Pons (tissue), 1 donor: Measurements from ENCODE around the gene RHOBTB1.
"Not testable (repeated sequence)": the region's sequence is repeated elsewhere in the genome, so short reads cannot be mapped to it uniquely, and the experiment has no call there.

Source experiments
- DNase-seq: peaks from one replicate; pipeline ENCODE4 v3.0.0-alpha.2; 2016; ENCODE audit warnings: low spot score

The RHOBTB1 gene

GRCh38 chr10:60944058-60944909 lies at the start of gene RHOBTB1:
TSS of gene RHOBTB1 (minus strand) at chr10:60944185. CDS start at chr10:60911542, 32,643 bp downstream.
- DNase-seq = peak; percentile 86

- DNase-seq = no peak
Measured at GRCh38 chr10:60992636-60993035, 48.7 kb upstream of the RHOBTB1 start.

- no peak for DNase-seq
Measured at GRCh38 chr10:60990663-60991062, 46.7 kb upstream of the RHOBTB1 start.

- no peak for DNase-seq
Measured at GRCh38 chr10:60989400-60989876, 45.5 kb upstream of the RHOBTB1 start.

GRCh38 chr10:60986791-60987190 lies 42.8 kb upstream of the RHOBTB1 start:
- no peak for DNase-seq

- no peak for DNase-seq
Measured at GRCh38 chr10:60985951-60986350, 42.0 kb upstream of the RHOBTB1 start.

GRCh38 chr10:60980997-60981396 lies 37.0 kb upstream of the RHOBTB1 start:
- no peak for DNase-seq

- DNase-seq = no peak
Measured at GRCh38 chr10:60979667-60980104, 35.7 kb upstream of the RHOBTB1 start.

GRCh38 chr10:60978287-60979115 lies 34.5 kb upstream of the RHOBTB1 start:
- DNase-seq = peak; percentile 92

GRCh38 chr10:60977161-60978122 lies 33.5 kb upstream of the RHOBTB1 start:
- DNase-seq = no peak

- DNase-seq = no peak
Measured at GRCh38 chr10:60976687-60977086, 32.7 kb upstream of the RHOBTB1 start.

GRCh38 chr10:60975716-60976115 lies 31.7 kb upstream of the RHOBTB1 start:
- peak; percentile 65 for DNase-seq

GRCh38 chr10:60974463-60975149 lies 30.6 kb upstream of the RHOBTB1 start:
- peak; percentile 60 for DNase-seq

GRCh38 chr10:60973086-60973485 lies 29.1 kb upstream of the RHOBTB1 start:
- DNase-seq = no peak

GRCh38 chr10:60972181-60972580 lies 28.2 kb upstream of the RHOBTB1 start:
- DNase-seq = not testable (repeated sequence)

- no peak for DNase-seq
Measured at GRCh38 chr10:60970526-60970925, 26.5 kb upstream of the RHOBTB1 start.

GRCh38 chr10:60968504-60968903 lies 24.5 kb upstream of the RHOBTB1 start:
- DNase-seq = no peak

GRCh38 chr10:60967854-60968484 lies 24.0 kb upstream of the RHOBTB1 start:
- no peak for DNase-seq

GRCh38 chr10:60967260-60967659 lies 23.3 kb upstream of the RHOBTB1 start:
- no peak for DNase-seq

- no peak for DNase-seq
Measured at GRCh38 chr10:60965696-60966095, 21.7 kb upstream of the RHOBTB1 start.
